ENCODE results near the gene SSBP4. TPM values are rescaled to one million over a fixed set of nuclear protein-coding genes. Genes with fewer than 3 reads are reported as not detected.

Gene SSBP4
- total and polyA plus RNA-seq, 9 of the 15 experiments (the other 6 are each of a cell fraction or from before 2014, with no cell fraction given) = 1.1 to 189 (median 39.0) TPM

DNA sequence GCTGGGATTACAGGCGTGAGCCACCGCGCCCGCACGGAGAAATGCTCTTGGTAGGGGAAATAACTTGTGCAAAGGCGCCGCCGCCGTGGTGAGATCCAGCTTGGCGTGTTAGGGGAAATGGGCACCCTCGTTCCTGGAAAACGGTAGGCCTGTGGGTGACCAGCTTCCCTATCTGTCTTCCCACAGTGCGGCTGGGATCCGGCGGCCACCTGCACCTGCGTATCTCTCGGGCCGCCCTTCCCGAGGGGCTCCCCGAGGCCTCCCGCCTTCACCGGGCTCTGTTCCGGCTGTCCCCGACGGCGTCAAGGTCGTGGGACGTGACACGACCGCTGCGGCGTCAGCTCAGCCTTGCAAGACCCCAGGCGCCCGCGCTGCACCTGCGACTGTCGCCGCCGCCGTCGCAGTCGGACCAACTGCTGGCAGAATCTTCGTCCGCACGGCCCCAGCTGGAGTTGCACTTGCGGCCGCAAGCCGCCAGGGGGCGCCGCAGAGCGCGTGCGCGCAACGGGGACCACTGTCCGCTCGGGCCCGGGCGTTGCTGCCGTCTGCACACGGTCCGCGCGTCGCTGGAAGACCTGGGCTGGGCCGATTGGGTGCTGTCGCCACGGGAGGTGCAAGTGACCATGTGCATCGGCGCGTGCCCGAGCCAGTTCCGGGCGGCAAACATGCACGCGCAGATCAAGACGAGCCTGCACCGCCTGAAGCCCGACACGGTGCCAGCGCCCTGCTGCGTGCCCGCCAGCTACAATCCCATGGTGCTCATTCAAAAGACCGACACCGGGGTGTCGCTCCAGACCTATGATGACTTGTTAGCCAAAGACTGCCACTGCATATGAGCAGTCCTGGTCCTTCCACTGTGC lies 30.9 kb upstream of the SSBP4 start (continued):
- TF ChIP-seq ZNF146 (CRISPR knock-in tag; IDR thresholded peaks at IDR 0.05; ENCODE audit: unreplicated experiment) (no peak), NCOR1 (IDR thresholded peaks at IDR 0.05) (peak; percentile 63), SMAD2 (IDR thresholded peaks at IDR 0.05; ENCODE audit: low read depth, low read length) (no peak), NEUROD1 (IDR thresholded peaks at IDR 0.05; ENCODE audit: borderline replicate concordance, low read depth, low read length, partially characterized antibody) (peak; percentile 33), ETS2 (tag; IDR thresholded peaks at IDR 0.05; ENCODE audit: borderline replicate concordance, poor library complexity, severe bottlenecking) (no peak), ETV6 (IDR thresholded peaks at IDR 0.05; ENCODE audit: borderline replicate concordance in 1 of 2, low read depth in 2 of 2, low read length in 1 of 2) (peak in 1 of 2 experiments; percentile 35; a peak in 1 of 4 replicates), ETV6 (CRISPR knock-in tag; IDR thresholded peaks at IDR 0.05; ENCODE audit: borderline replicate concordance) (no peak; the same call in none of the 2 replicates), RBM22 (IDR thresholded peaks at IDR 0.05; ENCODE audit: low read depth, low read length, poor library complexity, severe bottlenecking) (peak; percentile 98), HMBOX1 (IDR thresholded peaks at IDR 0.05) (no peak; the same call in 1 of the 2 replicates), CC2D1A (IDR thresholded peaks at IDR 0.05) (peak; percentile 51; the same call in 1 of the 2 replicates), CREB1 (IDR thresholded peaks at IDR 0.05) (peak; percentile 38; the same call in 1 of the 2 replicates), CREB1 (CRISPR knock-in tag; IDR thresholded peaks at IDR 0.05) (peak; percentile 88), PRPF4 (IDR thresholded peaks at IDR 0.05; ENCODE audit: insufficient read depth, low read depth, low read length, poor library complexity, severe bottlenecking) (peak; percentile 91), STAG1 (CRISPR knock-in tag; IDR thresholded peaks at IDR 0.05; ENCODE audit: borderline replicate concordance) (0 out of 2 replicates have a peak, but pooled peaks have one; percentile 39), MNT (conservative IDR thresholded peaks at IDR 0.05) (peak; percentile 81 to 89), RBFOX2 (IDR thresholded peaks at IDR 0.05; ENCODE audit: low read depth, low read length) (peak; percentile 95), MLX (CRISPR knock-in tag; conservative IDR thresholded peaks at IDR 0.05) (no peak), GATAD2A (IDR thresholded peaks at IDR 0.05) (no peak), GTF2E2 (tag; IDR thresholded peaks at IDR 0.05) (no peak), CHD4 (IDR thresholded peaks at IDR 0.05; ENCODE audit: insufficient read depth, insufficient replicate concordance, low read depth, low read length, poor library complexity, severe bottlenecking) (no peak), ZNF140 (CRISPR knock-in tag; IDR thresholded peaks at IDR 0.05) (no peak)
- TF ChIP-seq, protein P1, sequence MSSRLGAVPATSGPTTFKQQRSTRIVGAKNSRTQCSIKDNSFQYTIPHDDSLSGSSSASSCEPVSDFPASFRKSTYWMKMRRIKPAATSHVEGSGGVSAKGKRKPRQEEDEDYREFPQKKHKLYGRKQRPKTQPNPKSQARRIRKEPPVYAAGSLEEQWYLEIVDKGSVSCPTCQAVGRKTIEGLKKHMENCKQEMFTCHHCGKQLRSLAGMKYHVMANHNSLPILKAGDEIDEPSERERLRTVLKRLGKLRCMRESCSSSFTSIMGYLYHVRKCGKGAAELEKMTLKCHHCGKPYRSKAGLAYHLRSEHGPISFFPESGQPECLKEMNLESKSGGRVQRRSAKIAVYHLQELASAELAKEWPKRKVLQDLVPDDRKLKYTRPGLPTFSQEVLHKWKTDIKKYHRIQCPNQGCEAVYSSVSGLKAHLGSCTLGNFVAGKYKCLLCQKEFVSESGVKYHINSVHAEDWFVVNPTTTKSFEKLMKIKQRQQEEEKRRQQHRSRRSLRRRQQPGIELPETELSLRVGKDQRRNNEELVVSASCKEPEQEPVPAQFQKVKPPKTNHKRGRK (tag; IDR thresholded peaks at IDR 0.05) = no peak

Data from K562 (cell line).